ENCODE data around the gene ITGB6.
"Not testable (repeated sequence)": the region's sequence is repeated elsewhere in the genome, so short reads cannot be mapped to it uniquely, and the experiment has no call there.

Gene ITGB6

DNA sequence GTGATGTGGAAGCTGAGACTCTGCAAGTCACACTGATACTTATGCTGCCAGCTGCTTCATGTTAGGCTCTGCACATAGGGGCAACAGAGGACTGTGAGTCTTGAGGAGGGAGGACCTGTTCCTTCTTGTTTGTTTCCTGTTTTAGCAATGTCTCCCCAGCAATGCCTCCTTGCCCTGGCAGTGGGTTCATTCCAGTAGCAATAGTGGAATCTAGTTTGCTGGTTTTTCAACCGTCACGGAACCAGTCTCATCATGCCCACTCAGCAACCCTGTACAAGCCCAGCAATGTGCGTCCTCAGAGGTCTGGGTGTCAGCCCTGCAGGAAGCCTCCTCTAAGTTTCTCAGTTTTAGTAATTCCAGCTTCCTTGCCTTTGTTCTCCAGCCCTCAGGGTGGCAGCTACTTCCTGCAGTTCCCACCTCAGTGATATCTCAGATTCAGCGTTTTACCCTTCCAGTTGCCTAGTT lies 20.5 kb upstream of the ITGB6 start:
- no peak for DNase-seq

DNA sequence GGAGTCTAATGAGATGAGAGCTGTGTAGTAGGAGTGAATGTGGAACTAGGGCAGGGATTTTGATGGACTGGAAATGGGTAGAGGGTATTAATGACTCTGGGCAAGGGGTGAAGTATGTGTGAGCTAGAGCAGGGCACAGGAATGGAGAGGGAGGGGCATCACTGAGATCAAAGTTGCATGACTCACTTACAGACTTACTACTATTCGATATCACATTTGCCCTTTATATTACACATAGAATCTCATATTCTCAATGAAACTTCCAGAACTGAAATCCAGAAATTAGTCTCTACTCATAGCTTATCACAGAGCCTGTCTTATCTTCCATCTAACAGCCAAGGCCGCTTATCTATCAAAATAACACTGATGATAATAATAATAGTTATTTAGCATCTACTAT lies 20.0 kb upstream of the ITGB6 start:
- no peak for DNase-seq

GRCh38 chr2:160214461-160215445 lies 14.7 kb upstream of the ITGB6 start:
- no peak for DNase-seq

DNA sequence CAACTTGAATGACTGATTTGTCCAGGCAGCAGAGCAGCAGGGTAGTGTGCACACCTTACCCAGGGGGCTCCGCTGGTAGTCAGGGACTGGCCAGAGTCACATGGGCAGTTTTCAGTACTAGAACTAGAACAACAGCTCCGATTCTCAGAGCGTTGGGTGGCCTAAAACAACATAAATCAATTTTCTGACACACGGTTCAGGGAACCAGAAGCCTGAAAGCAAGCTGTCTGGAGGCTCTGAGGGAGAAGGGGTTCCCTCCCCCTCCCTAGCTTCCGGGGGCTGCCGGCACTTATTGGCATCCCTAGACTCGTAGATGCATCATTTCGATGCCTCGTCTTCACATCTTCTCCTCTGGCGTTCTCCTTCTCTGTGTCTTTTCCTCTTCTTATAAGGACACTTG lies 13.4 kb upstream of the ITGB6 start:
- no peak for DNase-seq

GRCh38 chr2:160210599-160211138 lies 10.6 kb upstream of the ITGB6 start:
- peak; percentile 76 for DNase-seq

DNA sequence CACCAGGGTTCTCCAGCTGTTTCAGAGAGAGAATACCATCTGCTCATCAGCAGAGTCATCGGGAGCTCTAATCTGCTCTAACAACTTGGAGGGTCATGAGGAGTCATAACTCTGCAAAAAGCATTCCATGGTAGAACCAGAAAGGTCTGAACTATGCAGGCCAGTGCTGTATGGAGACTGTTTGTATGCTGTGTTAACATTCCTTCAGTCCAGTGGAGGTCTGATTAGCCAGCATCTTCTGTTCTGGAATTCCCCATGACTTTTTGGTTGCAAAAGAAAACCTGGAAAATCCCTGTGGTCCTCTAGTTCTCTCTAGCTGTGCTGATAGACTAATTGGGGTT lies 9.4 kb upstream of the ITGB6 start:
- no peak for DNase-seq

- DNase-seq, result no peak
Measured at GRCh38 chr2:160208655-160209515, 8.8 kb upstream of the ITGB6 start.

- DNase-seq, result no peak
Measured at GRCh38 chr2:160207804-160208654, 8.0 kb upstream of the ITGB6 start.

DNA sequence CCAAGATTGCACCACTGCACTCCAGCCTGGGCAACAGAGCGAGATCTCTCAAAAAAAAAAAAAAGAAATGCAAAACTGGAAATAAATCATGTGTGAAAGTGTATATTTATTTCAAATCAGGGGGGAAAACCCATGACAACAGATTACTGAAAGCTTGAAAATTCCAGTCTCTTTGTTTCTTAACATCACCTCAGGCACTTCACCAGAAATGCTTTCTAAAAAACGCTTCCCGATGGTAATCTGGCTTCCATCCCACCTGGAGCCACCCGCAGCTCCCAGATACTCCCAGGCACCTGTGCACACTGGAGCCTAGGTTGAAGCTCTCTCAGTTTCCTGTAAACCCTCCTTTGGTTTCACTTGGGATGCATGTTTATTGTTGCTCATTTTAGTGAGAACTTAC lies 7.2 kb upstream of the ITGB6 start:
- no peak for DNase-seq

- no peak for DNase-seq
Measured at GRCh38 chr2:160206436-160206835, 6.4 kb upstream of the ITGB6 start.

DNA sequence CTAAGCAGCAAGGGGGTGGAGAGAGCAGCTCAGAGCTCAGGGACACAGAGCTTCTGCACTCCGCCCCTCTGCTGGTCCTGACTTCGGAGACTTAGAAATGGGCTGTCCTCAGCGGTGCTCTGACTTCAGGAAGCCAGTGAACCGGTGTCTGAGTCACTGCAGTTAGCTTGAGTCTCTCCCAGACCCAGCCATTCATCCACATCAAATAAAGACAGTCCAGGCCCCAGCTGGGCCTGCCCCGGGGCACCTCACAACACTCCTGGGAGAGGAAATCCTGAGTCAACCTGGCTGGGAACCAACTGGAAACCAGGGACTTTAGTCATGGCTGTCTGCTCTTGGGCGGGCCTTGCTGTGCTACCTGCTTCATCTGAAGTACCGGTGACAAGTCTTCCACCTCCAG lies 5.4 kb upstream of the ITGB6 start:
- DNase-seq, result no peak

GRCh38 chr2:160203422-160203821 lies 3.4 kb upstream of the ITGB6 start:
- DNase-seq, result no peak

GRCh38 chr2:160203007-160203406 lies 2.9 kb upstream of the ITGB6 start:
- DNase-seq, result no peak

DNA sequence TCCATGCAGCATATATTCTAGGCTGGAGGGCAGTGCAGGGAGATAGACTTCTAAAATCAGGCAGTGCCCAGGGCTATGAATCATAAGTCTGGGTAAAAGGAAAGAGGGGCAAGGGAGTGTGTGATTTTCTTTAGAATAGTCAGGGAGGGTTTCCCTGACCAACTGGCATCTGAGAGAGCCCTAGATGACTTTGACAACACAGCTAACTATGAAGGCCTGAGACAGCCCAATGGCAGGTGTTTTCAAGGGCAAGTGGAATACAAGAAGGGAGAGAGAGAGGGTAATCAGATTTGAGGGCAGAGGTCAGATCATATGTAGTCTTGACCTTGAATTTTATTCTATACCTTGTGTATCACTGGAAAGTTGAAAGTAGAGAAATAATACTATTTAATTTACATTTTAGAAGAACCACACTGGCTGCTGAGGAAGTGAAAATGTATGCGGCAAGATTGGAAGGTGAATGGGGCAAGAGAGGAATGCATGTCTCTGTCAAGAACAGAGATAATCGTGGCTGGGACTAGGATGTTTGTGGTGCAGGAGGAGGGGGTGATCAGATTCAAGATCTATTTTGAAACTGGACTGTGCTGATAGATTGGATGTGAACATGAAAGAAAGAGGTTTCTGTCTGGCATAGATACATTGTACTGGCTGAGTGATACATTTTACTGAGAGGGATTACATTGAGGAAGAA lies 1.9 kb upstream of the ITGB6 start:
- no peak for DNase-seq

GRCh38 chr2:160200921-160201320 lies 849 bp upstream of the ITGB6 start:
- DNase-seq, result no peak

- DNase-seq, result no peak
Measured at GRCh38 chr2:160199053-160199452, 1.0 kb downstream of the ITGB6 start.

- DNase-seq, result peak; percentile 14
Measured at GRCh38 chr2:160197587-160197986, 2.5 kb downstream of the ITGB6 start.

DNA sequence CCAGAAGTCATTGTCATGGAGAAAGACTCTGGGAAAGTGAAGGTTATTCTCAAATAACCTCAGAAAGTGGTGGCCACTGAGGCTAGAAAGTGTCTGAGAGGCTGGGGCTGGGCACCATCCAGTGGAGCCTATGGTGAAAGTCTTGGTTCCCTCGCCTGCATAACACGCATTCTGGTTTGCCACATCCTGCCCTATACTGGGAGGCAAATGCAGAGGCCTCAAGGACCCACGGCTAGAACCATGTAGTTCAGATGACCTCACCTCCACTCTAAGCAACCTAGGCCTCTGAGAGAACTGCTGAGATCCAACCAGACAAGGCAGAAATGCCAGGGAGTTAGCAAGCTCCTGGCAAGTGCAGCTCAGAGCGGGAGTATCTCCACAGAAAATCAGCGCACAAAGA lies 5.1 kb downstream of the ITGB6 start:
- no peak for DNase-seq

DNA sequence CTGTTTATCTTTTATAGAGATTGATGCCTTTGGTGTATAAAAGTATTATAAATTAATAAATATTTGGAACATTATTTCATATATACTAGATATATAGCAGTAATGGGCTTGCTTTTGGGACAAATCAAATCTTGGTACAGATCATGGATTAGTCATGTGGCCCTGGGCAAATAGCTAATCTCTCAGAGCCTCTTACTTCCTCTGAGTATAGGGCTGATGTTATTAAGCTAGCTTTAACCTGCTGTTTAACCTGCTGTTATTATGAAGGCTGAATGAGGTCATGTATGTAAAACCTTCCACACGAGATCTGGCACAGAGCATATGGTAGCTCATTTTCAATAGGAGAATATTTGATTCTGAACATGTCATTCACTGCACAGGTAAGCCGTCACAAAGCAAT lies 5.7 kb downstream of the ITGB6 start:
- DNase-seq, result no peak

DNA sequence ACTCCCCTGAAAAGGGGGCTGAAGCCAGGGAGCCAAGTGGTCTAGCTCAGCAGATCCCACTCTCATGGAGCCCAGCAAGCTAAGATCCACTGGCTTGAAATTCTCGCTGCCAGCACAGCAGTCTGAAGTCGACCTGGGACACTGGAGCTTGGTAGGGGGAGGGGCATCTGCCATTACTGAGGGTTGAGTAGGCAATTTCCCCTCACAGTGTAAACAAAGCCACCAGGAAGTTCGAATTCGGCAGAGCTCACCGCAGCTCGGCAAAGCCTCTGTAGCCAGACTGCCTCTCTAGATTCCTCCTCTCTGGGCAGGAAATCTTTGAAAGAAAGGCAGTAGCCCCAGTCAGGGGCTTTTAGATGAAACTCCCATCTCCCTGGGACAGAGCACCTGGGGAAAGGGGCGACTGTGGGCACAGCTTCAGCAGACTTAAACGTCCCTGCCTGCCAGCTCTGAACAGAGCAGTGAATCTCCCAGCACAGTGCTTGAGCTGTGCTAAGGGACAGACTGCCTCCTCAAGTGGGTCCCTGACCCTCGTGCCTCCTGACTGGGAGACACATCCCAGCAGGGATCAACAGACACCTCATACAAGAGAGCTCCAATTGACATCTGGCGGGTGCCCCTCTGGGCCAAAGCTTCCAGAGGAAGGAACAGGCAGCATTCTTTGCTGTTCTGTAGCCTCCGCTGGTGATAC lies 18.8 kb downstream of the ITGB6 start:
- DNase-seq, result peak; percentile 50

GRCh38 chr2:160180690-160181089 lies 19.4 kb downstream of the ITGB6 start:
- not testable (repeated sequence) for DNase-seq
